Progenitor cell of endocrine pancreas (in vitro differentiated cells): ENCODE measurements around the gene RBM4. TPM values are rescaled to one million over a fixed set of nuclear protein-coding genes. Genes with fewer than 3 reads are reported as not detected.
A peak's percentile ranks its signal among the peaks of the same experiment; 100 is the strongest.

Experiments
- DNase-seq: peaks from one replicate; pipeline ENCODE4 v3.0.0; 2021; ENCODE audit warnings: low spot score; ENCODE audit not compliant: unreplicated experiment
- H3K27ac Mint-ChIP-seq: 2 replicates; pipeline ENCODE4 v1.8.0; 2021; ENCODE audit warnings: mild to moderate bottlenecking, moderate library complexity, mixed read lengths
- H3K27me3 Mint-ChIP-seq: 2 replicates; pipeline ENCODE4 v1.8.0; 2021; ENCODE audit warnings: mixed read lengths
- H3K36me3 Mint-ChIP-seq: 2 replicates; pipeline ENCODE4 v1.8.0; 2022; ENCODE audit warnings: mixed read lengths; ENCODE audit not compliant: insufficient read depth
- H3K4me1 Mint-ChIP-seq: 2 replicates; pipeline ENCODE4 v1.8.0; 2021; ENCODE audit warnings: low read depth, mixed read lengths
- H3K4me3 Mint-ChIP-seq: 2 replicates; pipeline ENCODE4 v1.8.0; 2021; ENCODE audit warnings: low read depth, mild to moderate bottlenecking, moderate library complexity, mixed read lengths
- H3K9me3 Mint-ChIP-seq: 2 replicates; pipeline ENCODE4 v1.8.0; 2021; ENCODE audit warnings: low read depth, mixed read lengths
- CTCF ChIP-seq: fragments of 200-600 bp; sonication (generic); IDR thresholded peaks from one replicate; pipeline ENCODE4 v1.5.0; 2021; ENCODE audit warnings: antibody characterized with exemption, mild to moderate bottlenecking; ENCODE audit not compliant: unreplicated experiment
- total RNA-seq: library from RNA; stranded (reverse); gene quantifications from 2 replicates; pipeline ENCODE4 v1.2.1, GENCODE V29; 2021

The RBM4 gene
- total RNA-seq, 1 donor from 2014 or later: 258 TPM

DNA sequence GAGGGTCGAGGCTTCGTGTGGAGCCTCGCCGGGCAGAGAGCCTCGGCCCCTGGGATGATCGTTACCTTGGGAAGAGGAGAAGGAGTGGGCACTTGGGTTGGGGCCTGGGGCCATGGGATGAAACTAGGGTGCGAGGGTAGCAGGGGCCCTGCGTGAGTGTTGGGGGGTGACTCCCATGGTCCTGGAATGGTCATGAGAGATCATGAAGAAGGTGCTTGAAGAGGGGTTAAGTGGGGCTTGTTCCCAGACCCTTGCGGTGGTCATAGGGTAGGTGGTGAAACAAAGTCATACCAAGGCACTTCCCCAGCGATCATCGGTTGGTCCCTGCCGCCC lies 45.2 kb upstream of the RBM4 start:
- H3K27me3 Mint-ChIP-seq: no peaks in the 10 kb centered on the region
- H3K36me3 Mint-ChIP-seq: peaks cover 8% of the 10 kb centered on the region
- H3K27ac Mint-ChIP-seq: peak overlapping the region; percentile 87
- peak overlapping the region; percentile 98 for H3K4me3 Mint-ChIP-seq
- TF ChIP-seq CTCF: no peak
- H3K4me1 Mint-ChIP-seq: peaks cover 7% of the 10 kb centered on the region
- peaks cover 15% of the 10 kb centered on the region for H3K9me3 Mint-ChIP-seq
- DNase-seq: no peak

- no peak for DNase-seq
- H3K27me3 Mint-ChIP-seq: no peaks in the 10 kb centered on the region
- H3K4me3 Mint-ChIP-seq: peak overlapping the region; percentile 98
- peak overlapping the region; percentile 87 for H3K27ac Mint-ChIP-seq
- peaks cover 15% of the 10 kb centered on the region for H3K9me3 Mint-ChIP-seq
- H3K4me1 Mint-ChIP-seq: peaks cover 7% of the 10 kb centered on the region
- peaks cover 8% of the 10 kb centered on the region for H3K36me3 Mint-ChIP-seq
- TF ChIP-seq CTCF: no peak
These were observed 44.9 kb upstream of the RBM4 start for GRCh38 chr11:66593650-66594049.

DNA sequence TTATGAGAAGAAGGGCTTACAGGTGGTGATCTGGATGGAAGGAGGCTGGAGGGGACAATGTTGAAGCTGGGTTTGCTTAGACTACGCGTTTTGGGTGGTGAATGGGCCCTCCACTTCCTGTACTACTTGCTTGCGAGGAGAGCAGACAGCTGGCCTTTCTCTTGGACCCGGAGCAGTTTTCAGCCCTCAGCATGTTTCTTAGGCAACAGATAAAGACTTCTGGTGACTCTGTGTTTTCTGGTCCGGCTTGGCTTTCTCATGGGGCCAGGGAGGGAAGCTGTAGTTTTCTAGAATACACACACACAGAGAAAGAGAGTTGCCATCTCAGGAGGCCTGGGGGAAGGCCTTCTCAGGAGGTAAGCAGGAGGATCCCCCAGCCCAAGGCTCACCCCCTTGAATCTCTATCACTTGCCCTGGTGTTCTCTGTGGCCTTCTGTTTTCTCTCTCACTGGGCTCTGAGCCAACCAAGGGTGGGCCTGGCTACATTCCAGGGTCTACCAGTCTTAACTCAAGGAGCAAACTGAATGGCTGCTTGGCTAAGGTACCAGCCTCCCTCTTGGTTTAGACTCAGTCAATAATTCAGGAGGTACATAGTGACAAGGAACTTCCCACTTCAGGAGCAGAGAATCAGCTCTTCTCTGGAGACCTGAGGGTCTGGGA lies 43.1 kb upstream of the RBM4 start:
- peak overlapping the region; percentile 19 for H3K4me3 Mint-ChIP-seq
- H3K27me3 Mint-ChIP-seq: no peaks in the 10 kb centered on the region
- no peak for DNase-seq
- no peak overlapping the region for H3K27ac Mint-ChIP-seq
- TF ChIP-seq CTCF: no peak
- H3K36me3 Mint-ChIP-seq: peaks cover 8% of the 10 kb centered on the region
- H3K4me1 Mint-ChIP-seq: peaks cover 8% of the 10 kb centered on the region
- H3K9me3 Mint-ChIP-seq: peaks cover 10% of the 10 kb centered on the region

GRCh38 chr11:66598993-66599392 lies 39.5 kb upstream of the RBM4 start:
- H3K9me3 Mint-ChIP-seq: no peaks in the 10 kb centered on the region
- H3K36me3 Mint-ChIP-seq: peaks cover 6% of the 10 kb centered on the region
- peaks cover 6% of the 10 kb centered on the region for H3K4me1 Mint-ChIP-seq

GRCh38 chr11:66600219-66600618 lies 38.3 kb upstream of the RBM4 start:
- Mint-ChIP-seq H3K9me3 (no peaks in the 10 kb centered on the region), H3K4me1 (peaks cover 5% of the 10 kb centered on the region), H3K27me3 (no peaks in the 10 kb centered on the region), H3K36me3 (peaks cover 6% of the 10 kb centered on the region), H3K27ac (peak overlapping the region; percentile 46), H3K4me3 (no peak overlapping the region)
- no peak for DNase-seq
- no peak for TF ChIP-seq CTCF

More at GRCh38 chr11:66598993-66599392, 39.5 kb upstream of the RBM4 start:
- no peak for DNase-seq
- H3K27me3 Mint-ChIP-seq: no peaks in the 10 kb centered on the region
- no peak for TF ChIP-seq CTCF
- no peak overlapping the region for H3K4me3 Mint-ChIP-seq
- no peak overlapping the region for H3K27ac Mint-ChIP-seq
